ENCODE measurements around the gene DLEC1. TPM values are rescaled to one million over a fixed set of nuclear protein-coding genes. Genes with fewer than 3 reads are reported as not detected.
"Not testable (repeated sequence)": the region's sequence is repeated elsewhere in the genome, so short reads cannot be mapped to it uniquely, and the experiment has no call there.

Gene DLEC1
- total RNA-seq, 2 donors from 2014 or later: 3.9 to 6.0 TPM

DNA sequence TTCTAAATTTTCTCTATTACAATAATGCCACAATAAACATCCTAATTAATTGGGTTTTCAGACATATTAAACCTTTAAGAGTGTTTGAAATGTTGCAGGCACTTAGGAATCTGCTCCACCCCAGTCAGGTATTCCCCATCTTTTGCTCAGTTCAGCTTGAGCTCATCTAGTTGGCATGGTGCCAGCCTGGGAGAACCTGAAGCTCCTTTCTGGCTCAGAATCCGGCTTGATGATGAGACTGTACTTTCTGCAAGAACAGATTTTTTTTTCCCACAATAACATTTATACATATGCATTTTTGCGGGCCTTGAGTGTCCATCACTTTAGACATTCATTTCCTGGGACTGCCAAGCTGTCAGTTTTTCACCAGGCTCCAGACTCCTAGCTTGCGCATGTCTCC lies 118.6 kb downstream of the DLEC1 start:
- Histone ChIP-seq H3K36me3 (ENCODE audit: control insufficient read depth, insufficient read depth, low read length) (no peaks in the 10 kb centered on the region), H3K4me3 (ENCODE audit: low read length) (no peak overlapping the region), H3K27ac (ENCODE audit: low read depth, low read length) (no peak overlapping the region), H3K27me3 (ENCODE audit: control insufficient read depth, insufficient read depth, low read length, poor library complexity, severe bottlenecking) (no peaks in the 10 kb centered on the region), H3K9me3 (ENCODE audit: control insufficient read depth, low read length) (no peaks in the 10 kb centered on the region), H3K4me1 (ENCODE audit: control insufficient read depth, insufficient read depth, low read length) (no peaks in the 10 kb centered on the region), H3K9ac (ENCODE audit: extremely low read depth, low read length, poor library complexity, severe bottlenecking) (no peak overlapping the region)
- TF ChIP-seq, protein P1, sequence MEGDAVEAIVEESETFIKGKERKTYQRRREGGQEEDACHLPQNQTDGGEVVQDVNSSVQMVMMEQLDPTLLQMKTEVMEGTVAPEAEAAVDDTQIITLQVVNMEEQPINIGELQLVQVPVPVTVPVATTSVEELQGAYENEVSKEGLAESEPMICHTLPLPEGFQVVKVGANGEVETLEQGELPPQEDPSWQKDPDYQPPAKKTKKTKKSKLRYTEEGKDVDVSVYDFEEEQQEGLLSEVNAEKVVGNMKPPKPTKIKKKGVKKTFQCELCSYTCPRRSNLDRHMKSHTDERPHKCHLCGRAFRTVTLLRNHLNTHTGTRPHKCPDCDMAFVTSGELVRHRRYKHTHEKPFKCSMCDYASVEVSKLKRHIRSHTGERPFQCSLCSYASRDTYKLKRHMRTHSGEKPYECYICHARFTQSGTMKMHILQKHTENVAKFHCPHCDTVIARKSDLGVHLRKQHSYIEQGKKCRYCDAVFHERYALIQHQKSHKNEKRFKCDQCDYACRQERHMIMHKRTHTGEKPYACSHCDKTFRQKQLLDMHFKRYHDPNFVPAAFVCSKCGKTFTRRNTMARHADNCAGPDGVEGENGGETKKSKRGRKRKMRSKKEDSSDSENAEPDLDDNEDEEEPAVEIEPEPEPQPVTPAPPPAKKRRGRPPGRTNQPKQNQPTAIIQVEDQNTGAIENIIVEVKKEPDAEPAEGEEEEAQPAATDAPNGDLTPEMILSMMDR (conservative IDR thresholded peaks at IDR 0.05): no peak
- no peaks in the 10 kb centered on the region for H3K4me1 Mint-ChIP-seq
- no peak overlapping the region for H3K27ac Mint-ChIP-seq
- 92 to 100% methylated on average over 2 to 3 of the region's 3 CpGs for WGBS, 2 experiments (ENCODE audit: insufficient coverage in 1 of 2, insufficient read length in 1 of 2)
- H3K27me3 Mint-ChIP-seq (ENCODE audit: insufficient read depth): no peaks in the 10 kb centered on the region
- no peak for DNase-seq
- H3K36me3 Mint-ChIP-seq (ENCODE audit: low read depth): no peaks in the 10 kb centered on the region
- no peak overlapping the region for H3K4me3 Mint-ChIP-seq
- no peaks in the 10 kb centered on the region for H3K9me3 Mint-ChIP-seq

DNA sequence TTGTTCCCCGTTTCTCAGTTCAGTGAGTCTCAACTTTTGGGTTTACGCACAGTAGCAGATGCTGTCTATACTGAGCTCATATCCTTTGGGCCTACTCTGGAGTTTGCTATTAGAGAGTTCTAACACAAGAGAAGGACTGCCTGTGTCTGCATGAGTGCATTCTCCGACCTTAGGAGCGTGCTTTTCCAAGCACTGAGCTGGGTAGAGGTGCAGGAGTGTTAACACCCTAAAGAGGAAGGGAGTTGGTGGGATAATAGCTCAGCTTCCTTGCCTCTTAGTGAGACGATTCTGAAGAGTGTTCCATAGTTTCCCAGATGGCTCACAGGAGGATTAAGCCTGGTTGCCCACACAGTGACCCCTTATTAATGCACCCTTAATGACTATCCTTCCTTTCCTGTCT lies 119.5 kb downstream of the DLEC1 start:
- Histone ChIP-seq H3K36me3 (ENCODE audit: control insufficient read depth, insufficient read depth, low read length) (no peaks in the 10 kb centered on the region), H3K27ac (ENCODE audit: low read depth, low read length) (no peak overlapping the region), H3K9me3 (ENCODE audit: control insufficient read depth, low read length) (no peaks in the 10 kb centered on the region), H3K27me3 (ENCODE audit: control insufficient read depth, insufficient read depth, low read length, poor library complexity, severe bottlenecking) (no peaks in the 10 kb centered on the region), H3K4me1 (ENCODE audit: control insufficient read depth, insufficient read depth, low read length) (no peaks in the 10 kb centered on the region), H3K9ac (ENCODE audit: extremely low read depth, low read length, poor library complexity, severe bottlenecking) (no peak overlapping the region), H3K4me3 (ENCODE audit: low read length) (no peak overlapping the region)
- no peaks in the 10 kb centered on the region for H3K9me3 Mint-ChIP-seq
- H3K27me3 Mint-ChIP-seq (ENCODE audit: insufficient read depth): no peaks in the 10 kb centered on the region
- TF ChIP-seq, protein P1 (conservative IDR thresholded peaks at IDR 0.05): no peak
- no peaks in the 10 kb centered on the region for H3K36me3 Mint-ChIP-seq (ENCODE audit: low read depth)
- no peaks in the 10 kb centered on the region for H3K4me1 Mint-ChIP-seq
- no peak overlapping the region for H3K27ac Mint-ChIP-seq
- no peak overlapping the region for H3K4me3 Mint-ChIP-seq
- 88 to 96% methylated on average over 3 to 5 of the region's 5 CpGs for WGBS, 2 experiments (ENCODE audit: insufficient coverage in 1 of 2, insufficient read length in 1 of 2)
- no peak for DNase-seq

DNA sequence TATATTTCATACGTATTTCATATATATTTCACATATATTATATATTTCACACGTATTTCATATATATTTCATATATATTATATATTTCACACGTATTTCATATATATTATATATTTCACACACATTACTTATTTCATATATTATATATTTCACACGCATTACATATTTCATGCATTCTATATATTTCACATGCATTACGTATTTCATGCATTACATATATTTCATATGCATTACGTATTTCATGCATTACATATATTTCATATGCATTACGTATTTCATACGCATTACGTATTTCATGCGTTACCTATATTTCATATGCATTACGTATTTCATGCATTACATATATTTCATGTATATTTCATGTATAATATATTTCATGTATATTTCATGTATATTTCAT lies 121.7 kb downstream of the DLEC1 start:
- H3K27me3 ChIP-seq (ENCODE audit: control insufficient read depth, insufficient read depth, low read length, poor library complexity, severe bottlenecking); DNase-seq; H3K4me1 ChIP-seq (ENCODE audit: control insufficient read depth, insufficient read depth, low read length); H3K27ac Mint-ChIP-seq; H3K9me3 Mint-ChIP-seq; H3K9me3 ChIP-seq (ENCODE audit: control insufficient read depth, low read length); H3K9ac ChIP-seq (ENCODE audit: extremely low read depth, low read length, poor library complexity, severe bottlenecking); H3K27me3 Mint-ChIP-seq (ENCODE audit: insufficient read depth); H3K36me3 Mint-ChIP-seq (ENCODE audit: low read depth); H3K27ac ChIP-seq (ENCODE audit: low read depth, low read length); H3K4me3 ChIP-seq (ENCODE audit: low read length); H3K4me3 Mint-ChIP-seq; H3K4me1 Mint-ChIP-seq; H3K36me3 ChIP-seq (ENCODE audit: control insufficient read depth, insufficient read depth, low read length): not testable (repeated sequence)
- 97% methylated on average over 5 to 7 of the region's 11 CpGs for WGBS, 2 experiments (ENCODE audit: insufficient coverage in 1 of 2, insufficient read length in 1 of 2)

DNA sequence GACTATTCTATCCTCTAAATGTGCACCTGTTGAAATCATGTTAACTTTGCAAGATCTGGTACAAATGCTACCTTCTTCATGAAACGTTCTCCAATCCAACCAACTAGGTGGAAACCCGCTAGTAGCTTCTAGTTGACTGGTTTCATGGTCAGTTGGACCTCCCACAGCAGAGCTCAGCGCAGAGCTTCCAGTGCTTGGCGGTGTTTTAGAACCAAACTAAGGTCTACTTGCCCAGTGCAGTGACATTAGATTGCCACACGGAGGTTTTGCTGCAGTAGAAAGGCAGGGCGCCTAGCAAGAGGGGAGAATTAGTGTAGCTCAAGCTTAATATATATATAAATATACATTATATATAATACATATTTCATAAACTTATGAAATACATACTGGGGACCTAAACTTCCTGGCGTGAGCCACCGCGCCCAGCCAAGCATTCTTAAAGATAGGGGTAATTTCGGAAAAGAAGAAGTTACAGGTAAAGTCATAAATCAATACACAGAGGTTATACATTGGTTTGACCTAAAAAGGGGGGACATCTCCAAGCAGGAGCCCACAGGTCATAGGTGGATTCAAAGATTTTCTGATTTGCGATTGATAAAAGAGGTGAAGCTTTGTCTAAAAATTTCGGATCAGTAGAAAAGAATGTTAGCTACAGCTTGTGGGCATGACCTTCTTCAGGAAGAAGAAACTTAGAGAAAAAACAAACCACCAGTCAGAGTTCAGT lies 124.3 kb downstream of the DLEC1 start:
- no peak overlapping the region for H3K4me3 Mint-ChIP-seq
- Histone ChIP-seq H3K27ac (ENCODE audit: low read depth, low read length) (no peak overlapping the region), H3K36me3 (ENCODE audit: control insufficient read depth, insufficient read depth, low read length) (no peaks in the 10 kb centered on the region), H3K4me1 (ENCODE audit: control insufficient read depth, insufficient read depth, low read length) (no peaks in the 10 kb centered on the region), H3K9ac (ENCODE audit: extremely low read depth, low read length, poor library complexity, severe bottlenecking) (no peak overlapping the region), H3K27me3 (ENCODE audit: control insufficient read depth, insufficient read depth, low read length, poor library complexity, severe bottlenecking) (no peaks in the 10 kb centered on the region), H3K9me3 (ENCODE audit: control insufficient read depth, low read length) (no peaks in the 10 kb centered on the region), H3K4me3 (ENCODE audit: low read length) (no peak overlapping the region)
- no peak overlapping the region for H3K27ac Mint-ChIP-seq
- peak; percentile 54 for DNase-seq
- no peaks in the 10 kb centered on the region for H3K36me3 Mint-ChIP-seq (ENCODE audit: low read depth)
- H3K9me3 Mint-ChIP-seq: no peaks in the 10 kb centered on the region
- no peaks in the 10 kb centered on the region for H3K27me3 Mint-ChIP-seq (ENCODE audit: insufficient read depth)
- 85 to 88% methylated on average over 9 to 11 of the region's 12 CpGs for WGBS, 2 experiments (ENCODE audit: insufficient coverage in 1 of 2, insufficient read length in 1 of 2)
- TF ChIP-seq, protein P1 (conservative IDR thresholded peaks at IDR 0.05): peak; percentile 56
- H3K4me1 Mint-ChIP-seq: peaks cover 9% of the 10 kb centered on the region

Data from endodermal cell (in vitro differentiated cells).